B cell (primary cell): Measurements from ENCODE around the gene RSPH1.

Source experiments
- EZH2 ChIP-seq: IDR thresholded peaks from 2 replicates; pipeline ENCODE4 v1.6.1; 2012; ENCODE audit warnings: borderline replicate concordance, low read depth, mild to moderate bottlenecking, moderate library complexity, low read length; ENCODE audit not compliant: insufficient read depth, poor library complexity, severe bottlenecking
- TF ChIP-seq, protein P1 (sequence below): fragments of 200-600 bp; IDR thresholded peaks from one replicate; pipeline ENCODE4 v1.8.0; 2022; ENCODE audit warnings: antibody characterized with exemption, mild to moderate bottlenecking

DNA sequence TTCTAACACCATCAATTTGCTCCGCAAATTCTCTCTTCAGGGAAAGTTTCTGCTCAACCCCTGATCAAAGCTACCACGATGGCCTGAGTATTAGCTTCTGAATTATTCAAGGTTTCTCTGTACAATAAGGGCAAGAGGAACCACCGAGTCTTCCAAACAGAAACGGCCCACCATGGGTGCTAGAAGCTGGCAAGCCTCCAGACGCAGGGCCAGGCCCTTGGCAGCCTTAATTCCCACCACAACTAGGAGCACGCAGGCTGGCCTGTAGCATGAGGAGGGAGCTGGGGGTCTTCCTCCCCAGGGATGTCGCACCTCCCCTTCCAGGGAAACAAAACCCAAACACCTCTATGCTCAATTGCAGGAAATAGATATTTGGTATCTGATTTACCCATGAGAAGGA, 11.1 kb downstream of the RSPH1 start:
- TF ChIP-seq, protein P1, sequence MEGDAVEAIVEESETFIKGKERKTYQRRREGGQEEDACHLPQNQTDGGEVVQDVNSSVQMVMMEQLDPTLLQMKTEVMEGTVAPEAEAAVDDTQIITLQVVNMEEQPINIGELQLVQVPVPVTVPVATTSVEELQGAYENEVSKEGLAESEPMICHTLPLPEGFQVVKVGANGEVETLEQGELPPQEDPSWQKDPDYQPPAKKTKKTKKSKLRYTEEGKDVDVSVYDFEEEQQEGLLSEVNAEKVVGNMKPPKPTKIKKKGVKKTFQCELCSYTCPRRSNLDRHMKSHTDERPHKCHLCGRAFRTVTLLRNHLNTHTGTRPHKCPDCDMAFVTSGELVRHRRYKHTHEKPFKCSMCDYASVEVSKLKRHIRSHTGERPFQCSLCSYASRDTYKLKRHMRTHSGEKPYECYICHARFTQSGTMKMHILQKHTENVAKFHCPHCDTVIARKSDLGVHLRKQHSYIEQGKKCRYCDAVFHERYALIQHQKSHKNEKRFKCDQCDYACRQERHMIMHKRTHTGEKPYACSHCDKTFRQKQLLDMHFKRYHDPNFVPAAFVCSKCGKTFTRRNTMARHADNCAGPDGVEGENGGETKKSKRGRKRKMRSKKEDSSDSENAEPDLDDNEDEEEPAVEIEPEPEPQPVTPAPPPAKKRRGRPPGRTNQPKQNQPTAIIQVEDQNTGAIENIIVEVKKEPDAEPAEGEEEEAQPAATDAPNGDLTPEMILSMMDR = no peak
- no peak for TF ChIP-seq EZH2
